ENCODE results near the gene ZFY. TPM values are rescaled to one million over a fixed set of nuclear protein-coding genes. Genes with fewer than 3 reads are reported as not detected.
"Not testable (repeated sequence)": the region's sequence is repeated elsewhere in the genome, so short reads cannot be mapped to it uniquely, and the experiment has no call there.

The ZFY gene
- total and polyA plus RNA-seq, 2 of the 4 experiments (the other 2 are of a cell fraction), result not detected

DNA sequence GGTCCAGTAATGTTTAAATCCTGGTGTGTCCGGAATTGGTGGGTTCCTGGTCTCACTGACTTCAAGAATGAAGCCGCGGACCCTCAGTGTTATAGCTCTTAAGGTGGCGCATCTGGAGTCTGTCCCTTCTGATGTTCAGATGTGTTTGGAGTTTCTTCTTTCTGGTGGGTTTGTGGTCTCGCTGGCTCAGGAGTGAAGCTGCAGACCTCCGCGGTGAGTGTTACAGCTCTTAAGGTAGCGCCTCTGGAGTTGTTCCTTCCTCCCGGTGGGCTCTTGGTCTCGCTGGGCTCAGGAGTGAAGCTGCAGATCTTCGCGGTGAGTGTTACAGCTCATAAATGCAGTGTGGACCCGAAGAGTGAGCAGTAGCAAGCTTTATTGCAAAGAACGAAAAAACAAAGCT is 62.2 kb downstream of the ZFY start:
- CTCF ChIA-PET; H3K4me1 ChIP-seq (ENCODE audit: control insufficient read depth, insufficient read depth, low read length); H3K4me2 ChIP-seq (ENCODE audit: low read depth, low read length); intact Hi-C loops (cut with micrococcal nuclease); POLR2A ChIA-PET (ENCODE audit: unreplicated experiment); H2AK5ac ChIP-seq (ENCODE audit: low read depth, low read length); in situ Hi-C loops (cut with MboI; ENCODE audit: low sequenced_read_pairs); H2BK5ac ChIP-seq (ENCODE audit: low read depth, low read length, poor library complexity, severe bottlenecking); H3K4me3 ChIP-seq (ENCODE audit: insufficient read depth, low read depth, low read length); BruUV-seq (replicated peaks); H2AK9ac ChIP-seq (replicated peaks; ENCODE audit: low read depth, low read length, poor library complexity); H3K36me3 ChIP-seq (ENCODE audit: control insufficient read depth, insufficient read depth, low read length); DNase-seq; H3K9ac ChIP-seq (ENCODE audit: low read depth, low read length); H4K5ac ChIP-seq (ENCODE audit: low read depth, low read length); dilution Hi-C loops (cut with HindIII; ENCODE audit: low sequenced_read_pairs, unreplicated experiment); H3K9me1 ChIP-seq (ENCODE audit: insufficient read depth, low read length); H4K20me1 ChIP-seq (ENCODE audit: insufficient read depth, low read length); H3K4ac ChIP-seq (ENCODE audit: low read depth, low read length); H3K27me3 ChIP-seq (ENCODE audit: control insufficient read depth, insufficient read depth, low read length); H3K23ac ChIP-seq (ENCODE audit: low read depth, low read length); H3K18ac ChIP-seq (ENCODE audit: low read depth, low read length); H3K56ac ChIP-seq (ENCODE audit: extremely low read depth, insufficient read depth, low read length); H3K79me1 ChIP-seq (ENCODE audit: low read depth in 1 of 2, low read length in 2 of 2); ATAC-seq (ENCODE audit: low read depth); H2BK20ac ChIP-seq (ENCODE audit: low read depth, low read length); H3K9me3 ChIP-seq (ENCODE audit: control insufficient read depth, insufficient read depth, low read length); H3K14ac ChIP-seq (replicated peaks; ENCODE audit: low read depth, low read length); H4K8ac ChIP-seq (ENCODE audit: low read depth in 2 of 2, low read length in 2 of 2); H2AFZ ChIP-seq (replicated peaks; ENCODE audit: low read length, poor library complexity); H4K91ac ChIP-seq (ENCODE audit: insufficient read depth, low read depth, low read length); H3K27ac ChIP-seq (ENCODE audit: insufficient read depth, low read length); H2BK15ac ChIP-seq (ENCODE audit: low read depth, low read length); H2BK120ac ChIP-seq (ENCODE audit: low read depth, low read length): not testable (repeated sequence)
- no CpG with 5 or more reads among the region's 14 CpGs for WGBS, 2 experiments (ENCODE audit: extremely low coverage in 2 of 2, insufficient read length in 1 of 2)

All from IMR-90 (cell line).